Measurements from ENCODE around the gene ACY1.

- TF ChIP-seq NFE2 (CRISPR knock-in tag; IDR thresholded peaks at IDR 0.05) = no peak
- TF ChIP-seq ATF1 (CRISPR knock-in tag; IDR thresholded peaks at IDR 0.05) = no peak
- TF ChIP-seq JUND (CRISPR knock-in tag; IDR thresholded peaks at IDR 0.05) = no peak
- TF ChIP-seq ZNF768 (CRISPR knock-in tag; IDR thresholded peaks at IDR 0.05) = peak; percentile 11; the same call in 1 of the 2 replicates
- TF ChIP-seq POLR2A (IDR thresholded peaks at IDR 0.05; ENCODE audit: insufficient read depth in 1 of 2, low read depth in 2 of 2, low read length in 2 of 2) = no peak
- TF ChIP-seq ZNF589 (CRISPR knock-in tag; conservative IDR thresholded peaks at IDR 0.05) = no peak
- no peak for TF ChIP-seq ZNF704 (CRISPR knock-in tag; IDR thresholded peaks at IDR 0.05; ENCODE audit: borderline replicate concordance)
- TF ChIP-seq SP2 (CRISPR knock-in tag; IDR thresholded peaks at IDR 0.05) = no peak
- TF ChIP-seq ZNF263 (CRISPR knock-in tag; IDR thresholded peaks at IDR 0.05) = no peak
- no peak for TF ChIP-seq MTERF4 (CRISPR knock-in tag; IDR thresholded peaks at IDR 0.05)
- TF ChIP-seq ZNF639 (CRISPR knock-in tag; conservative IDR thresholded peaks at IDR 0.05) = no peak
These were observed 18.2 kb downstream of the ACY1 start for GRCh38 chr3:52001443-52001974.

All from HepG2 (cell line).